Right hindlimb (tissue), 1 donor: ENCODE data around the gene RGS8.
A peak's percentile ranks its signal among the peaks of the same experiment; 100 is the strongest.

Source experiments
- DNase-seq: peaks from one replicate; pipeline ENCODE4 v3.0.0-alpha.2; 2018

RGS8 gene, protein sequence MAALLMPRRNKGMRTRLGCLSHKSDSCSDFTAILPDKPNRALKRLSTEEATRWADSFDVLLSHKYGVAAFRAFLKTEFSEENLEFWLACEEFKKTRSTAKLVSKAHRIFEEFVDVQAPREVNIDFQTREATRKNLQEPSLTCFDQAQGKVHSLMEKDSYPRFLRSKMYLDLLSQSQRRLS

GRCh38 chr1:182684116-182684828 is at the start of gene RGS8:
TSS of gene RGS8 (minus strand) at chr1:182684587. CDS start at chr1:182669649, 14,938 bp downstream.
- DNase-seq = no peak

GRCh38 chr1:182731852-182732575 is 47.6 kb upstream of the RGS8 start:
- DNase-seq = no peak

GRCh38 chr1:182726912-182727311 is 42.5 kb upstream of the RGS8 start:
- DNase-seq = no peak

GRCh38 chr1:182725259-182726255 is 41.2 kb upstream of the RGS8 start:
- DNase-seq = no peak

GRCh38 chr1:182724215-182724614 is 39.8 kb upstream of the RGS8 start:
- DNase-seq = no peak

DNA sequence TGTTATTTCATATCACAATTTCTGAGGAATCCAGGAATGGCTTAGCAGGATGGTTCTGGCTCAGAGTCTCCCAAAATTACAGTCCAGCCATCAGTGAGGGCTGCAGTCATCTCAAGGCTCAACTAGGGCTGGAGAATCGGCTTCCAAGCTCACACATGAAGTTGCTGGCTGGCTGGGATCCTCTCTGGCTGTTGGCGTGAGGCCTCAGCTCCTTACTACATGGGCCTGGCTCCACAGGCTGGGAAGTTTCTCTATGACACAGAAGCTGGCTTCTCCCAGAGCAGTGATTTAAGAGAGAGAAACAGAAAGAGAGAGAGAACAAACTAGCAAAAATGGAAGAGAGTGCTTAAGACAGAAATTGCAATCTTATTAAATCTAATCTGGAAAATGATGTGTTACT is 38.8 kb upstream of the RGS8 start:
- DNase-seq = peak; percentile 82

DNA sequence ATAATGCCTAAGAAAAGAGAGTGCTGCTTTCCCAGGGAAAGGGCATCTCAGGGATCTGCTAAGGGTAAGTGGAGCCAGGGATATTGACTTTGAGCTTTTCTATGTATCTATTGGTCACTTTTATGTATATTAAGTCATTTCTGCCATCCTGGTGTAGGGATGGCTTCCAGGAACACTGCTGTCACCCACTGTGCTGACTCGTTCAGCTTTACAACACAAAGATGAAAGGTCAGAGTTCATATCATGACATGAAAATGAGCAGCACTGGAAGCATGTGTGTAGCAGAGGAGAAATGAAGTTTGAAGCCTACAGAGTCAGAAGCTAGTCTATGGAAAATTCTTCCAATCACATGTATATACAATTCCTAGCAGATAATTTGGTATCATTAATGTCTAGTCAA is 37.1 kb upstream of the RGS8 start:
- no peak for DNase-seq

DNA sequence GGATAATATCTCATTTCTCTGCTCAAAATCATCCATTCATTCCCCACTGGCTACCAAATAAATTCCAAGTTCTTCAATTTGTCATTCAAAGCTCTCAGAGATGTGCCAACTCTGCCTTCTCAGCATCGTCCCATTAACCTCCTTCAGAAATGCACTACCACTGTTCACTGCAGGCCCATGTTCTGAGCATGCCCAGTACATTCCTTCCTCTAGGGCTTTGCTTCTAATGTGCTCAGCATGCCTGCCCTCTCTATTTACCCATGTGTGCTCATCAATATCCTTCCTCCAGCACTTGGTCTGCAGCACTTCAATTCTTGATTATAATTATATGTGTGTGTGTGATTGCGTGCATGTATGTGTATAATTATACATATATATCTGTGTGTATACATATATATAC is 36.1 kb upstream of the RGS8 start:
- no peak for DNase-seq

DNA sequence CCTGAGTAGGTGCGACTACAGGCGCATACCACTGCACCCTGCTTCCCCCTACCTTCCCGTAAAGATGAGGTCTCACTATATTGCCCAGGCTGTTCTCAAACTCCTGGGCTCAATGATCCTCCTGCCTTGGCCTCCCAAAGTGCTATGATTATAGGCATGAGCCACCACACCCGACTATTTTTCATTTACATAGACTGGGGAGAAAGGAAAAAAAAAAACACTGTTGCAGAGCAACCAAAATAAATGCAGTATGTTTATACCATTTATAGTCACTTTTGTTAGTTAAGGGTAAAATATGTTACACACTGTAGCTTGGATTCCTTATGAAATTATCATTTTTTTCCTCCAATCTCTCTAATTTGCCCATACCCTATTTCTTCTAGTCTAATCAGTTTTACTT is 35.2 kb upstream of the RGS8 start:
- no peak for DNase-seq

DNA sequence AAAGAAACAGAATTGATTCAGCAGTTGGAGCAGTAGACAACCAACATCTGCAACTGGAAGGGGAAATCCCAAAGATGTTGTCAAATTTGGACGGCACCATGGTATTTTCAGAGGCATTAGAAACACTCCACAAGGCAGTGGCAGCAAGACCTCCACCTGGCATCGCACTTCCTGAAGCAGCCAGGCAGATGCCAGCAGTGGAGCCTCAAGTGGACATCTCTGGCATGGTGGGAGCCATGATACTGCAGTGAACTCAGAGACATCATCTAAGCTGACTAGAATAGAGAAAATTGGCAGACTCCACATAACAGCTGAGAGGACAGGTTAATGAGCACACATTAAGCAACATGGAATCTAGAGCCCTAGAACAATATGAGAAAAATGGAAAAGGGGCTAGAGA is 33.9 kb upstream of the RGS8 start:
- DNase-seq = no peak

DNA sequence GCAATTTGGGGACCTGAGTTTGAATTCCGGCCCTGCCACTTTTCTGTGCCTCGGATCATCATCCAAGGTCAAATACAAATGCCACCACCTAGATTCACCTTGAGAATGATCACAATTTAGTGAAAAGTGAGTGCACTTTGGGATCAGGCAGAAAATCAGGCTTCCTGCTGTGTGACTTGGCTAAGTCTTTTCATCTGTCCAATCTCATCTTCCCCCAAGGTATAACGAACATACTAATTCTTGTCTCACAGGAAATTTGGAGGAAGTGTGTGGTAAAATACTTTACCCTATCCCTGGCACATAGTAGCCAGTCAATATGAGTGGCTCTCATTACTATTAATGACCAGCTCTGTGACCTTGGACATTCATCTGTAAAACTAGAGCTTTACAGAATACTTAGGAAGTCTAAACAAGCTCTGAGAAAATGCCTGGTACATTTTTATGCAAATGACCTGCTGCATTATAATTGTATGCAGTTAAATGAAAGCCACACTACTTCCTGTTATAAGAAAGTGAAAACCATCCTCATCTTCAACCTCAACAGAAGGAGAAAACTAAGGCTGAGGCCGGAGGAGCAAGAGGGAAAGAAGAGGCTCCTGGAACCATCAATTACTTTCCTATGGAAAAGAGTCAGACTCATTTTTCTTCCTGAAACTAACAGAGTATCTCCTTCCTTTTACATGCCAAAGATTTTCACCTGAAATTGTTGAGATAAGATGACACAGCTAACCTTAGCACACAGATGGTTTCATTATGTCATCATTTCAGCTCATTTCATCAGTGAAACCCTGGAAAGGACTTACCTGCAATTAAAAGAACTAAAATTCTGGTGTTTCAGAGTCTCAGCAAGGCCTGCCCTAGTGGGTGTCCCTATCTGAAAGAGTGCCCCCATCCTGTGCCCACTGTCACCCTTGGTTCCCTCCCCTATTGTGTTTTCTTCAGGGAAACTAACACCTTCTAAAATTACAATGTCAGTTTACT is 32.6 kb upstream of the RGS8 start:
- DNase-seq = no peak

- no peak for DNase-seq
These were observed 31.1 kb upstream of the RGS8 start for GRCh38 chr1:182715531-182715930.

GRCh38 chr1:182714546-182714945 is 30.2 kb upstream of the RGS8 start:
- DNase-seq = no peak

GRCh38 chr1:182713939-182714338 is 29.6 kb upstream of the RGS8 start:
- no peak for DNase-seq

- DNase-seq = no peak
These were observed 29.1 kb upstream of the RGS8 start for GRCh38 chr1:182713492-182713891.

DNA sequence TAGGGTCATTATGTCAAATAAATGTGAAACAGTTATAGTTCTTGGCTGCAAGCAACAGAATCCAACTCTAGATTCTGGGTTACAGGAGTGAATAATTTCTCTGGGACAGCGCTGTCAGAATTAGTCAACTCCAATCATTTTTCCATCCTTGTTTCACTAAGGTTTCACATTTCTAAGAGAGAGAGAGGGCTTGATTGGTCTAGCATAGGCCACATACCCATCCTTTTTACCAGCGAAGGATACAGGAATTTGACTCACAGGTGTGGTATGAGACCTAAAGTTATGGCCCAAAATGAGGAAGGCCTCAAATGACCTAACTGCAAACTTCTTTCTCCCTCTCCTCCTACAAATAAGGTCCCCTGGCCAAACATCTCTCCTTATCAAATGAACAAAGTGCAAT is 25.5 kb upstream of the RGS8 start:
- no peak for DNase-seq

DNA sequence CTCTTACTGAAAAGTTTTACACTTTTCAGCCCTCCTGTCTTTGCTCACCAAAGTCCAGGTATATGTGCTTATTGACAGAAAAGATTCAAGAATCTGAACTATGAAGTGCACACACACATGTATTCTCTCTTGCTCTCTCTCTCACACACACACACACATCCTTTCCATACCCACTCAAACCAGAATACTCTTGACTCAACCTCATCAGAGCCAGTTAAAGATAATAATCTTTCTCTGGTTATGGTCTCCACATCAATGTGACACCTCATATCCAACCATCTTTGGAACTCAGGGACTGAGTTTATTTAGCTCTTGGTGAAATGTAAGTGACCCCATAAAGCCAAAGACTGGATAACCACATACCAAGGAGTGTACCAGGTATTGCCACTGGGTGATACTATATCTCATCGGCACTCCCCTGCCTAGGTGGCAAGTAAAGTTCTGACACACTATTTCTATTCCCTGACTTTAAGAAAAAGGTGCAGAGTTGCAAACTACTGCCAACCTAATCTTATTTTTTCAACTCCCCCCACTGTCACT is 24.9 kb upstream of the RGS8 start:
- no peak for DNase-seq

- DNase-seq = peak; percentile 70
These were observed 22.7 kb upstream of the RGS8 start for GRCh38 chr1:182707122-182707521.

DNA sequence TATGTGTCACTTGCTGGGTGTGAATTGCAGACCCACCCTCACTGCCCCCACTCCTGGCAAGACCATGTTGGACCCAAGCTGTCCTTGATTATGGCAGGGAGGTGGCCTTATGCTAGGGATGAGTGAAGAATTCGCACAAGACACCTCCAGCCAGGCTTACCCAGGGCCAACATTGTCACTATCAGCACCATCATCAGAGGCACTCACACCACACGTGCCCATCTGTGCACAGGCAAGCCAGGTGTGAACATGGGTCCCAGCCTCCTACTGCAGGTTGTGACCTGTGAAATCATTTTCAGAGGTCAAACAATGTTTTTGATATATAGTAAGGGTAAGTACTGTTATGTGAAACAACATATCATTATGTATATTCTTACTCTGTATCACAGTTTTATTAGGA is 20.3 kb upstream of the RGS8 start:
- no peak for DNase-seq

DNA sequence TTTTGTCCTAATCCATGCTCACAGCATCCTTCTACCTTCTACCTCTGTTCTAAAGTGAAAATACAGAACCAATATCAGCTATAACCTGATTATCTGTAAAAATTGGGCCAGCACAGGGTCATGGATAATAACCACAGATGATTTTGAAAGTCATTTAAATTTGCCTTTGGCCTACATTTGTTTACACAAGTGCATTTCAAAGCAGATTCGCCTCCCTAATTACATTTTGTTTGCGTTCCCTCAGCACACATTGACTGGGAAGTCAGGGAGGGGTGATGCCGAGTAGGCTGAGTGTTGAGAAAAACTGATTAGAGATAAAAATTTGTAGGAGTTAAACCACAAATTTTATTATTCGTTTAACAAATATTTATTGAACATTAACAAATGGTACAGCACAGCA is 19.2 kb upstream of the RGS8 start:
- DNase-seq = no peak

GRCh38 chr1:182702826-182703524 is 18.6 kb upstream of the RGS8 start:
- DNase-seq = no peak
